ENCODE results near the gene GIPC1. TPM values are rescaled to one million over a fixed set of nuclear protein-coding genes. Genes with fewer than 3 reads are reported as not detected.

The GIPC1 gene
- total and polyA plus RNA-seq, 2 of the 4 experiments (the other 2 are of a cell fraction), result 74.2 to 133 TPM

DNA sequence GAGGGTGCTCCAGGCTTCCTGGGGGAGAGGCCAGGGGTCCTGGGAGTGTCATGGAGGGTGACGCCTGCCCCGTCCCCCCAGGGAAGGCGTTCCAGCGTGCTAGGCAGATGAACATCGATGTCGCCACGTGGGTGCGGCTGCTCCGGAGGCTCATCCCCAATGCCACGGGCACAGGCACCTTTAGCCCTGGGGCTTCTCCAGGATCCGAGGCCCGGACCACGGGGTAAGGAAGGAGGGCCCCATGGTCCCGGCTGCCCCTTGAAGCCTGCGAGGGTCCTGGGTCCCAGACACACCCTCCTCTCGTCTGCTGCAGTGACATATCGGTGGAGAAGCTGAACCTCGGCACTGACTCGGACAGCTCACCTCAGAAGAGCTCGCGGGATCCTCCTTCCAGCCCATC lies 32.2 kb downstream of the GIPC1 start:
- TF ChIP-seq MAFK (IDR thresholded peaks at IDR 0.05; ENCODE audit: low read depth, low read length) (no peak), RFX5 (IDR thresholded peaks at IDR 0.05; ENCODE audit: low read depth, low read length) (no peak), BHLHE40 (IDR thresholded peaks at IDR 0.05; ENCODE audit: low read depth, low read length) (no peak), MAZ (IDR thresholded peaks at IDR 0.05; ENCODE audit: borderline replicate concordance, low read depth, low read length) (no peak), FOS (IDR thresholded peaks at IDR 0.05; ENCODE audit: low read depth, low read length) (no peak), SMC3 (IDR thresholded peaks at IDR 0.05; ENCODE audit: low read depth, low read length) (no peak), POLR2A (IDR thresholded peaks at IDR 0.05; ENCODE audit: low read depth, low read length) (no peak), CEBPB (IDR thresholded peaks at IDR 0.05; ENCODE audit: low read depth, low read length) (no peak), CHD1 (IDR thresholded peaks at IDR 0.05; ENCODE audit: low read depth, low read length) (no peak), MXI1 (IDR thresholded peaks at IDR 0.05; ENCODE audit: borderline replicate concordance, low read depth, low read length) (no peak), RCOR1 (IDR thresholded peaks at IDR 0.05; ENCODE audit: insufficient replicate concordance, low read length) (no peak), NFE2L2 (IDR thresholded peaks at IDR 0.05; ENCODE audit: low read depth, low read length) (no peak), RAD21 (IDR thresholded peaks at IDR 0.05; ENCODE audit: low read length) (no peak)
- TF ChIP-seq, protein P1, sequence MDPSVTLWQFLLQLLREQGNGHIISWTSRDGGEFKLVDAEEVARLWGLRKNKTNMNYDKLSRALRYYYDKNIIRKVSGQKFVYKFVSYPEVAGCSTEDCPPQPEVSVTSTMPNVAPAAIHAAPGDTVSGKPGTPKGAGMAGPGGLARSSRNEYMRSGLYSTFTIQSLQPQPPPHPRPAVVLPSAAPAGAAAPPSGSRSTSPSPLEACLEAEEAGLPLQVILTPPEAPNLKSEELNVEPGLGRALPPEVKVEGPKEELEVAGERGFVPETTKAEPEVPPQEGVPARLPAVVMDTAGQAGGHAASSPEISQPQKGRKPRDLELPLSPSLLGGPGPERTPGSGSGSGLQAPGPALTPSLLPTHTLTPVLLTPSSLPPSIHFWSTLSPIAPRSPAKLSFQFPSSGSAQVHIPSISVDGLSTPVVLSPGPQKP (IDR thresholded peaks at IDR 0.05; ENCODE audit: borderline replicate concordance, low read depth, low read length), result no peak
- TF ChIP-seq, protein P2, sequence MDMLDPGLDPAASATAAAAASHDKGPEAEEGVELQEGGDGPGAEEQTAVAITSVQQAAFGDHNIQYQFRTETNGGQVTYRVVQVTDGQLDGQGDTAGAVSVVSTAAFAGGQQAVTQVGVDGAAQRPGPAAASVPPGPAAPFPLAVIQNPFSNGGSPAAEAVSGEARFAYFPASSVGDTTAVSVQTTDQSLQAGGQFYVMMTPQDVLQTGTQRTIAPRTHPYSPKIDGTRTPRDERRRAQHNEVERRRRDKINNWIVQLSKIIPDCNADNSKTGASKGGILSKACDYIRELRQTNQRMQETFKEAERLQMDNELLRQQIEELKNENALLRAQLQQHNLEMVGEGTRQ (IDR thresholded peaks at IDR 0.05; ENCODE audit: low read depth, low read length), result no peak
- TF ChIP-seq, protein P3, sequence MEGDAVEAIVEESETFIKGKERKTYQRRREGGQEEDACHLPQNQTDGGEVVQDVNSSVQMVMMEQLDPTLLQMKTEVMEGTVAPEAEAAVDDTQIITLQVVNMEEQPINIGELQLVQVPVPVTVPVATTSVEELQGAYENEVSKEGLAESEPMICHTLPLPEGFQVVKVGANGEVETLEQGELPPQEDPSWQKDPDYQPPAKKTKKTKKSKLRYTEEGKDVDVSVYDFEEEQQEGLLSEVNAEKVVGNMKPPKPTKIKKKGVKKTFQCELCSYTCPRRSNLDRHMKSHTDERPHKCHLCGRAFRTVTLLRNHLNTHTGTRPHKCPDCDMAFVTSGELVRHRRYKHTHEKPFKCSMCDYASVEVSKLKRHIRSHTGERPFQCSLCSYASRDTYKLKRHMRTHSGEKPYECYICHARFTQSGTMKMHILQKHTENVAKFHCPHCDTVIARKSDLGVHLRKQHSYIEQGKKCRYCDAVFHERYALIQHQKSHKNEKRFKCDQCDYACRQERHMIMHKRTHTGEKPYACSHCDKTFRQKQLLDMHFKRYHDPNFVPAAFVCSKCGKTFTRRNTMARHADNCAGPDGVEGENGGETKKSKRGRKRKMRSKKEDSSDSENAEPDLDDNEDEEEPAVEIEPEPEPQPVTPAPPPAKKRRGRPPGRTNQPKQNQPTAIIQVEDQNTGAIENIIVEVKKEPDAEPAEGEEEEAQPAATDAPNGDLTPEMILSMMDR (conservative IDR thresholded peaks at IDR 0.05; ENCODE audit: low read depth, low read length), result no peak
- DNase-seq (no peak), ATAC-seq (ENCODE audit: low read depth) (no peak)
- in situ Hi-C loops (cut with MboI; ENCODE audit: low sequenced_read_pairs) (no loop called here), intact Hi-C loops (cut with micrococcal nuclease) (no loop called here), dilution Hi-C loops (cut with HindIII; ENCODE audit: low sequenced_read_pairs, unreplicated experiment) (no loop called here)
- Histone ChIP-seq H3K4me3 (ENCODE audit: insufficient read depth, low read depth, low read length) (no peak overlapping the region), H2AK9ac (replicated peaks; ENCODE audit: low read depth, low read length, poor library complexity) (no peak overlapping the region), H2BK15ac (ENCODE audit: low read depth, low read length) (no peak overlapping the region), H3K23ac (ENCODE audit: low read depth, low read length) (no peak overlapping the region), H2AFZ (replicated peaks; ENCODE audit: low read length, poor library complexity) (no peak overlapping the region), H4K5ac (ENCODE audit: low read depth, low read length) (no peak overlapping the region), H4K20me1 (ENCODE audit: insufficient read depth, low read length) (no peaks in the 10 kb centered on the region; the same call in 1 of the 2 replicates), H3K9me3 (ENCODE audit: control insufficient read depth, insufficient read depth, low read length) (no peaks in the 10 kb centered on the region), H4K91ac (ENCODE audit: insufficient read depth, low read depth, low read length) (no peak overlapping the region), H3K9ac (ENCODE audit: low read depth, low read length) (no peak overlapping the region), H2AK5ac (ENCODE audit: low read depth, low read length) (no peak overlapping the region), H3K27ac (ENCODE audit: insufficient read depth, low read length) (no peak overlapping the region), H4K8ac (ENCODE audit: low read depth in 2 of 2, low read length in 2 of 2) (no peak overlapping the region), H3K79me1 (ENCODE audit: low read depth in 1 of 2, low read length in 2 of 2) (no peaks in the 10 kb centered on the region), H2BK20ac (ENCODE audit: low read depth, low read length) (no peak overlapping the region), H3K14ac (replicated peaks; ENCODE audit: low read depth, low read length) (no peak overlapping the region), H2BK5ac (ENCODE audit: low read depth, low read length, poor library complexity, severe bottlenecking) (no peak overlapping the region), H3K9me1 (ENCODE audit: insufficient read depth, low read length) (no peaks in the 10 kb centered on the region; the same call in 1 of the 2 replicates), H3K56ac (ENCODE audit: extremely low read depth, insufficient read depth, low read length) (no peak overlapping the region), H2BK120ac (ENCODE audit: low read depth, low read length) (no peak overlapping the region), H3K27me3 (ENCODE audit: control insufficient read depth, insufficient read depth, low read length) (no peaks in the 10 kb centered on the region), H3K4me1 (ENCODE audit: control insufficient read depth, insufficient read depth, low read length) (no peaks in the 10 kb centered on the region), H3K4me2 (ENCODE audit: low read depth, low read length) (no peak overlapping the region), H3K36me3 (ENCODE audit: control insufficient read depth, insufficient read depth, low read length) (peaks cover 44% of the 10 kb centered on the region), H3K18ac (ENCODE audit: low read depth, low read length) (no peak overlapping the region), H3K4ac (ENCODE audit: low read depth, low read length) (no peak overlapping the region)
- ChIA-PET CTCF (no interaction called here), POLR2A (ENCODE audit: unreplicated experiment) (no interaction called here)
- WGBS, 2 experiments (ENCODE audit: extremely low coverage in 2 of 2, insufficient read length in 1 of 2), result 97% methylated on average over 14 of the region's 21 CpGs; no CpG with 5 or more reads in 1 of the 2 experiments
- BruUV-seq (replicated peaks), result no TSS peak
